H1 (cell line): Measurements from ENCODE around the gene CNDP2. TPM values are rescaled to one million over a fixed set of nuclear protein-coding genes. Genes with fewer than 3 reads are reported as not detected.
A peak's percentile ranks its signal among the peaks of the same experiment; 100 is the strongest.

ENCODE experiments used
- CTCF ChIA-PET: fragments of 300-600 bp; sonication (Branson Sonifier 250); formaldehyde crosslinking; loops from one replicate; lab custom pipeline; 2021; ENCODE audit not compliant: partially characterized antibody; lab: Charles Lee
- POLR2A ChIA-PET: fragments of 300-600 bp; sonication (Branson Sonifier 250); formaldehyde crosslinking; loops from one replicate; lab custom pipeline; 2021; ENCODE audit warnings: inconsistent platforms; ENCODE audit not compliant: partially characterized antibody; lab: Charles Lee
- DNase-seq, 2 experiments: peaks; one replicate each; pipeline versions ENCODE4 v3.0.0 to v3.0.0-alpha.2; 2010 to 2022; ENCODE audit warnings: low spot score in 2 of 2, low read depth in 1 of 2, mixed read lengths in 1 of 2
- FAIRE-seq: peaks from 2 replicates; lab custom pipeline; 2011; peaks lifted over from hg19 to GRCh38; lab: Jason Lieb, UNC
- H2AFZ ChIP-seq: 2 replicates; pipeline ENCODE4 v1.8.1; 2012; ENCODE audit warnings: low read length, inconsistent platforms
- H2AK5ac ChIP-seq: 2 replicates; pipeline ENCODE4 v1.6.1; 2013; ENCODE audit warnings: low read depth, low read length
- H2BK120ac ChIP-seq: replicated peaks from 2 replicates; pipeline ENCODE3; 2013; ENCODE audit warnings: low read depth, low read length, inconsistent platforms
- H2BK12ac ChIP-seq: 2 replicates; pipeline ENCODE4 v1.6.1; 2013; ENCODE audit warnings: low read depth, low read length
- H2BK15ac ChIP-seq: 2 replicates; pipeline ENCODE4 v1.6.1; 2013; ENCODE audit warnings: low read length
- H2BK20ac ChIP-seq: 2 replicates; pipeline ENCODE4 v1.6.1; 2013; ENCODE audit warnings: low read length
- H2BK5ac ChIP-seq: 2 replicates; pipeline ENCODE4 v1.6.1; 2013; ENCODE audit warnings: low read depth, low read length
- H3K14ac ChIP-seq: 2 replicates; pipeline ENCODE4 v1.6.1; 2013; ENCODE audit warnings: inconsistent platforms; ENCODE audit not compliant: insufficient read length
- H3K18ac ChIP-seq: 2 replicates; pipeline ENCODE4 v1.6.1; 2013; ENCODE audit warnings: low read length; ENCODE audit errors: extremely low read depth
- H3K23ac ChIP-seq: 2 replicates; pipeline ENCODE4 v1.6.1; 2013; ENCODE audit warnings: inconsistent platforms; ENCODE audit not compliant: insufficient read length
- H3K23me2 ChIP-seq: 2 replicates; pipeline ENCODE4 v1.6.1; 2013; ENCODE audit warnings: low read depth, low read length
- H3K27ac ChIP-seq: 2 replicates; pipeline ENCODE4 v1.6.1; 2011; ENCODE audit warnings: low read depth, low read length, inconsistent platforms
- H3K27me3 ChIP-seq, 4 experiments: replicated peaks in 1 of 4; 1 replicate in 1 of 4; 2 replicates in 3 of 4; pipeline versions ENCODE4 v1.6.1 to v1.8.1; 2011 to 2013; ENCODE audit warnings: low read length in 3 of 4, mild to moderate bottlenecking in 3 of 4, inconsistent platforms in 2 of 4, mixed read lengths in 2 of 4, moderate library complexity in 1 of 4; ENCODE audit not compliant: control insufficient read depth in 3 of 4, insufficient read depth in 3 of 4; ENCODE audit errors: extremely low read depth in 1 of 4
- H3K36me3 ChIP-seq, 4 experiments: 2 replicates each; pipeline versions ENCODE4 v1.6.1 to v1.8.1; 2011 to 2013; ENCODE audit warnings: mild to moderate bottlenecking in 4 of 4, low read length in 3 of 4, moderate library complexity in 2 of 4, control low read depth in 1 of 4, inconsistent platforms in 1 of 4; ENCODE audit not compliant: insufficient read depth in 4 of 4, control insufficient read depth in 2 of 4
- H3K4ac ChIP-seq: replicated peaks from 2 replicates; pipeline ENCODE3; 2013; ENCODE audit warnings: low read length, low read depth, mixed read lengths, inconsistent platforms; ENCODE audit not compliant: insufficient read length
- H3K4me1 ChIP-seq, 4 experiments: replicated peaks in 1 of 4; 1 replicate in 1 of 4; 2 replicates in 3 of 4; pipeline versions ENCODE4 v1.6.1 to v1.8.1; 2011 to 2013; ENCODE audit warnings: low read length in 3 of 4, inconsistent platforms in 2 of 4, mixed read lengths in 1 of 4; ENCODE audit not compliant: insufficient read depth in 4 of 4, control insufficient read depth in 3 of 4
- H3K4me2 ChIP-seq, 2 experiments: 2 replicates each; pipeline versions ENCODE4 v1.6.1 to v1.8.1; 2011 to 2013; ENCODE audit warnings: low read depth in 2 of 2, low read length in 2 of 2, control low read depth in 1 of 2, inconsistent platforms in 1 of 2, mild to moderate bottlenecking in 1 of 2; ENCODE audit not compliant: insufficient read depth in 1 of 2
- H3K4me3 ChIP-seq, 4 experiments: fragments of 200-600, 300-600 bp in 1 of 4; sonication (generic), shearing (Covaris generic), sonication (Bioruptor Twin) in 1 of 4; 2 replicates each; pipeline versions ENCODE4 v1.5.1 to v1.8.1; 2011 to 2016; ENCODE audit warnings: low read length in 4 of 4, low read depth in 3 of 4, control low read depth in 2 of 4, inconsistent platforms in 2 of 4, mild to moderate bottlenecking in 2 of 4, mixed read lengths in 1 of 4, moderate library complexity in 1 of 4; ENCODE audit not compliant: insufficient read depth in 2 of 4; ENCODE audit errors: extremely low read depth in 1 of 4
- H3K56ac ChIP-seq: replicated peaks from 2 replicates; pipeline ENCODE3; 2013; ENCODE audit warnings: low read depth, mild to moderate bottlenecking, mixed read lengths, low read length, inconsistent platforms; ENCODE audit not compliant: insufficient read length
- H3K79me1 ChIP-seq: 2 replicates; pipeline ENCODE4 v1.6.1; 2013; ENCODE audit warnings: low read depth, low read length, control low read depth
- H3K79me2 ChIP-seq, 2 experiments: 2 replicates each; pipeline versions ENCODE4 v1.6.1 to v1.8.1; 2012 to 2013; ENCODE audit warnings: low read length in 2 of 2, mild to moderate bottlenecking in 2 of 2, inconsistent platforms in 1 of 2; ENCODE audit not compliant: insufficient read depth in 2 of 2, control insufficient read depth in 1 of 2
- H3K9ac ChIP-seq, 4 experiments: replicated peaks in 1 of 4; 1 replicate in 1 of 4; 2 replicates in 3 of 4; pipeline versions ENCODE4 v1.6.1 to v1.8.1; 2011 to 2013; ENCODE audit warnings: low read depth in 3 of 4, low read length in 3 of 4, control low read depth in 2 of 4, mild to moderate bottlenecking in 2 of 4, moderate library complexity in 2 of 4, inconsistent platforms in 1 of 4; ENCODE audit errors: extremely low read depth in 1 of 4
- H3K9me3 ChIP-seq, 2 experiments: 2 replicates each; pipeline versions ENCODE4 v1.6.1 to v1.8.1; 2012 to 2013; ENCODE audit warnings: mild to moderate bottlenecking in 2 of 2, moderate library complexity in 2 of 2, control low read depth in 1 of 2, inconsistent platforms in 1 of 2, low read depth in 1 of 2, low read length in 1 of 2, mixed read lengths in 1 of 2; ENCODE audit not compliant: insufficient read depth in 2 of 2
- H4K20me1 ChIP-seq, 2 experiments: replicated peaks in 1 of 2; 2 replicates each; pipeline versions ENCODE3 to v1.8.1; 2011 to 2013; ENCODE audit warnings: inconsistent platforms in 2 of 2, low read length in 2 of 2, mild to moderate bottlenecking in 1 of 2; ENCODE audit not compliant: insufficient read depth in 2 of 2, control insufficient read depth in 1 of 2
- H4K5ac ChIP-seq: 2 replicates; pipeline ENCODE4 v1.6.1; 2013; ENCODE audit warnings: low read length, low read depth, mixed read lengths, inconsistent platforms; ENCODE audit not compliant: insufficient read length
- H4K8ac ChIP-seq: 2 replicates; pipeline ENCODE4 v1.8.0; 2013; ENCODE audit warnings: mild to moderate bottlenecking, moderate library complexity, low read length, inconsistent platforms; ENCODE audit not compliant: insufficient read depth; ENCODE audit errors: extremely low read depth
- H4K91ac ChIP-seq: replicated peaks from 2 replicates; pipeline ENCODE3; 2013; ENCODE audit warnings: low read length, mixed read lengths, inconsistent platforms; ENCODE audit not compliant: insufficient read length
- ATF3 ChIP-seq: IDR thresholded peaks from 2 replicates; pipeline ENCODE4 v1.6.1; 2011; ENCODE audit warnings: low read depth, mild to moderate bottlenecking, low read length; ENCODE audit not compliant: insufficient read depth
- CREB1 ChIP-seq: IDR thresholded peaks from 2 replicates; pipeline ENCODE4 v1.6.1; 2012; ENCODE audit warnings: inconsistent platforms
- GTF2F1 ChIP-seq: IDR thresholded peaks from 2 replicates; pipeline ENCODE4 v1.6.1; 2012; ENCODE audit warnings: low read depth, low read length, improper control_type of control experiment, borderline replicate concordance
- HDAC2 ChIP-seq, 2 experiments: fragments of 300-600 bp in 1 of 2; sonication (generic) in 1 of 2; IDR thresholded peaks; 2 replicates each; pipeline ENCODE4 v1.6.1; 2011 to 2012; ENCODE audit warnings: low read depth in 2 of 2, low read length in 2 of 2, mild to moderate bottlenecking in 2 of 2, moderate library complexity in 2 of 2, borderline replicate concordance in 1 of 2, inconsistent platforms in 1 of 2
- KDM5A ChIP-seq: fragments of 200-600 bp; IDR thresholded peaks from 2 replicates; pipeline ENCODE4 v1.7.1; 2012; ENCODE audit warnings: mild to moderate bottlenecking, low read length, inconsistent platforms, mixed read lengths
- NANOG ChIP-seq: IDR thresholded peaks from 2 replicates; pipeline ENCODE4 v1.6.1; 2011; ENCODE audit warnings: low read length, low read depth, mild to moderate bottlenecking, inconsistent platforms; ENCODE audit not compliant: insufficient read depth, poor library complexity, severe bottlenecking
- SIRT6 ChIP-seq: IDR thresholded peaks from one replicate; pipeline ENCODE4 v1.7.1; 2012; ENCODE audit warnings: low read length, inconsistent platforms
- SRF ChIP-seq: IDR thresholded peaks from 2 replicates; pipeline ENCODE4 v1.6.1; 2011; ENCODE audit warnings: mild to moderate bottlenecking, low read depth, low read length, moderate library complexity
- TCF12 ChIP-seq: IDR thresholded peaks from 2 replicates; pipeline ENCODE4 v1.6.1; 2011; ENCODE audit warnings: low read depth, mild to moderate bottlenecking, low read length
- WGBS, 2 experiments: shearing (Covaris generic) in 1 of 2; methylation state at CpG; one replicate each; pipeline versions ENCODE4 v1.1.6 to v1.1.7; 2013 to 2015; ENCODE audit warnings: low lambda C conversion rate in 2 of 2, mixed read lengths in 2 of 2, inconsistent platforms in 1 of 2, low coverage in 1 of 2, missing lambda C conversion rate in 1 of 2; ENCODE audit not compliant: insufficient replicate concordance in 2 of 2, insufficient coverage in 1 of 2, insufficient read length in 1 of 2; ENCODE audit errors: extremely low coverage in 1 of 2, missing lambda C conversion rate in 1 of 2; 5-methylcytosine and 5-hydroxymethylcytosine counted together
- polyA plus RNA-seq, 7 experiments: library from polyadenylated mRNA; depleted of rRNA in 3 of 7; stranded (reverse) in 5 of 7; unstranded in 2 of 7; fragments of >200 nt in 5 of 7; fragments of 200-250 nt in 2 of 7; gene quantifications; 1 replicate in 5 of 7; 2 replicates in 1 of 7; 4 replicates in 1 of 7; pipeline versions ENCODE4 v1.2.1 to v1.2.3, GENCODE V29; 2011 to 2013; ENCODE audit warnings: missing spikeins in 2 of 7, mixed read lengths in 2 of 7
- total RNA-seq: library from RNA; stranded (reverse); fragmentation: NEBNext Ultra II Directional; extraction: Animal tissue kit (Norgen Biotek cat#: 25700); gene quantifications from 2 replicates; pipeline ENCODE4 v1.2.1, GENCODE V29; 2021
- TF ChIP-seq, protein P1 (sequence below): IDR thresholded peaks from 2 replicates; pipeline ENCODE4 v1.6.1; 2012; ENCODE audit warnings: low read length, inconsistent platforms

The CNDP2 gene
- total and polyA plus RNA-seq, 2 of the 8 experiments (the other 6 are each of a cell fraction or from before 2014, with no cell fraction given): 71.8 to 243 TPM

- FAIRE-seq: no peak
- POLR2A ChIA-PET: interaction anchor here (1.5 kb wide), 1 partner anchor 10 kb away, joined by 6 read pairs; the partner anchor contains the start of gene DIPK1C
- no peaks in the 10 kb centered on the region for H4K20me1 ChIP-seq
- TF ChIP-seq NANOG (no peak), ATF3 (no peak), KDM5A (no peak), CREB1 (no peak), SIRT6 (no peak), TCF12 (no peak), SRF (no peak), HDAC2 (IDR thresholded peaks at IDR 0.05; ENCODE audit: borderline replicate concordance in 1 of 2, low read depth in 2 of 2, low read length in 2 of 2) (no peak), GTF2F1 (no peak)
- TF ChIP-seq, protein P1, sequence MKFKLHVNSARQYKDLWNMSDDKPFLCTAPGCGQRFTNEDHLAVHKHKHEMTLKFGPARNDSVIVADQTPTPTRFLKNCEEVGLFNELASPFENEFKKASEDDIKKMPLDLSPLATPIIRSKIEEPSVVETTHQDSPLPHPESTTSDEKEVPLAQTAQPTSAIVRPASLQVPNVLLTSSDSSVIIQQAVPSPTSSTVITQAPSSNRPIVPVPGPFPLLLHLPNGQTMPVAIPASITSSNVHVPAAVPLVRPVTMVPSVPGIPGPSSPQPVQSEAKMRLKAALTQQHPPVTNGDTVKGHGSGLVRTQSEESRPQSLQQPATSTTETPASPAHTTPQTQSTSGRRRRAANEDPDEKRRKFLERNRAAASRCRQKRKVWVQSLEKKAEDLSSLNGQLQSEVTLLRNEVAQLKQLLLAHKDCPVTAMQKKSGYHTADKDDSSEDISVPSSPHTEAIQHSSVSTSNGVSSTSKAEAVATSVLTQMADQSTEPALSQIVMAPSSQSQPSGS: no peak
Observed at GRCh38 chr18:74447404-74448152, 48.6 kb upstream of the CNDP2 start.

More at GRCh38 chr18:74447404-74448152, 48.6 kb upstream of the CNDP2 start:
- H3K23ac ChIP-seq: no peak overlapping the region
- no peaks in the 10 kb centered on the region for H3K23me2 ChIP-seq
- no peak overlapping the region for H3K4me2 ChIP-seq
- no peak overlapping the region for H3K18ac ChIP-seq
- H3K27ac ChIP-seq: no peak overlapping the region
- WGBS, 2 experiments: 95% methylated on average over 16 of the region's 16 CpGs; no CpG with 5 or more reads in 1 of the 2 experiments
- no peak overlapping the region for H2BK15ac ChIP-seq
- CTCF ChIA-PET: interaction anchor here (1.3 to 2.4 kb wide), 2 partner anchors 13 to 14 kb away, joined by 3 to 15 read pairs; no protein-coding TSS in a partner anchor
- no peak overlapping the region for H2BK20ac ChIP-seq
- no peaks in the 10 kb centered on the region; a peak in 1 of 8 replicates for H3K36me3 ChIP-seq
- no peak overlapping the region for H2BK120ac ChIP-seq
- H3K4me3 ChIP-seq: no peak overlapping the region
- no peaks in the 10 kb centered on the region; a peak in 1 of 7 replicates for H3K4me1 ChIP-seq
- H3K14ac ChIP-seq: no peak overlapping the region
- no peak overlapping the region for H2AK5ac ChIP-seq
- no peak overlapping the region for H2BK5ac ChIP-seq
- no peaks in the 10 kb centered on the region for H3K79me1 ChIP-seq
- no peaks in the 10 kb centered on the region for H3K9me3 ChIP-seq
- no peaks in the 10 kb centered on the region for H3K79me2 ChIP-seq
- no peaks in the 10 kb centered on the region; a peak in 1 of 7 replicates for H3K27me3 ChIP-seq
- H3K9ac ChIP-seq: no peak overlapping the region
- H4K8ac ChIP-seq: no peak overlapping the region
- no peak overlapping the region for H4K91ac ChIP-seq
- H3K56ac ChIP-seq: no peak overlapping the region
- H3K4ac ChIP-seq: no peak overlapping the region
- peak overlapping the region; percentile 17; the same call in 1 of the 2 replicates for H2BK12ac ChIP-seq
- no peak overlapping the region for H4K5ac ChIP-seq
- no peak for DNase-seq
- H2AFZ ChIP-seq: no peak overlapping the region
